ENCODE results near the gene ITGA3.
A peak's percentile ranks its signal among the peaks of the same experiment; 100 is the strongest.

Gene ITGA3

DNA sequence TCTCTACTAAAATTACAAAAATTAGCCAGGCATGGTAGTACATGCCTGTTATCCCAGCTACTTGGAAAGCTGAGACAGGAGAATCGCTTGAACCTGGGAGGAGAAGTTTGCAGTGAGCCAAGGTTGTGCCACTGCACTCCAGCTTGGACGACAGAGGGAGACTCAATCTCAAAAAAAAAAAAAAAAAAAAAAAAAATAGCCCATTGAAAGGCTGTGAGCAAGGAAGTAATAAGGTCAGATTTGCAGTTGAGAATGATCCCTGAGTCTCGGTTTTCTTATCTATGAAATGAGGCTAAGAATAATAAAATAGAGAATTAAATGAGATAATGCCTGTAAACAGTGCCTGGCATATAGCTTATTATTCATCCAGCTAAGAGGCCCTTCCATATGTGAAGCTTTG lies 37.9 kb downstream of the ITGA3 start:
- TF ChIP-seq, protein P1, sequence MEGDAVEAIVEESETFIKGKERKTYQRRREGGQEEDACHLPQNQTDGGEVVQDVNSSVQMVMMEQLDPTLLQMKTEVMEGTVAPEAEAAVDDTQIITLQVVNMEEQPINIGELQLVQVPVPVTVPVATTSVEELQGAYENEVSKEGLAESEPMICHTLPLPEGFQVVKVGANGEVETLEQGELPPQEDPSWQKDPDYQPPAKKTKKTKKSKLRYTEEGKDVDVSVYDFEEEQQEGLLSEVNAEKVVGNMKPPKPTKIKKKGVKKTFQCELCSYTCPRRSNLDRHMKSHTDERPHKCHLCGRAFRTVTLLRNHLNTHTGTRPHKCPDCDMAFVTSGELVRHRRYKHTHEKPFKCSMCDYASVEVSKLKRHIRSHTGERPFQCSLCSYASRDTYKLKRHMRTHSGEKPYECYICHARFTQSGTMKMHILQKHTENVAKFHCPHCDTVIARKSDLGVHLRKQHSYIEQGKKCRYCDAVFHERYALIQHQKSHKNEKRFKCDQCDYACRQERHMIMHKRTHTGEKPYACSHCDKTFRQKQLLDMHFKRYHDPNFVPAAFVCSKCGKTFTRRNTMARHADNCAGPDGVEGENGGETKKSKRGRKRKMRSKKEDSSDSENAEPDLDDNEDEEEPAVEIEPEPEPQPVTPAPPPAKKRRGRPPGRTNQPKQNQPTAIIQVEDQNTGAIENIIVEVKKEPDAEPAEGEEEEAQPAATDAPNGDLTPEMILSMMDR (conservative IDR thresholded peaks at IDR 0.05; ENCODE audit: low read depth), result no peak
- peak overlapping the region; percentile 85 for H3K27ac ChIP-seq
- CTCF ChIA-PET, result interaction anchor here (0.6 to 3.2 kb wide), 26 partner anchors 8 to 749 kb away, joined by 3 to 20 read pairs (median 4); partner anchors contain the start of gene SAMD14

DNA sequence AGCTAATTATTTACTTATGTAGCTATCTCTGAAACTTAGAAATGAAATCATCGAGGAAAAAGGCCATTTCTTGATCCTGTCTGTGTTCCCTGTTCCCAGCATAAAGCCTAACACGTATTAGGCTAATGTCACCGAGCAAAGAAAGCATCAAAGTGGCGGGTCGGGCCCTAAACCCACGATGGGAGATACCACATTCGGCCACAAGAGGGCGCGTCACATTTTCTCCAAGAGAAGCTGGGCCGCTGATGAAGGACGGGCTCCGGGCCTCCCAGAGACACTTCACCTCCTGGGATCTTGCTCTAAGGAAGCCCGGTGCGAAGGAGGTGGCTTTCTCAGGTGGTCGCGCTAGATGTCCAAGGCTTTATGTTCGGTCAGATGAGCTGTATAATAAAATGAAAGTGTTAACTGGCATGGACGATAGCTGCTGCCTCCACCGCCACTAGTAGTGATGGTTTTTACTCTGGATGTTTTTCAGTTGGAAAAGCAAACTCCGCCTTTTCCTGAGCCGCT lies 38.4 kb downstream of the ITGA3 start:
- ChIA-PET POLR2A (ENCODE audit: low non-redundant PET) (interaction anchor here (1.0 kb wide), 1 partner anchor 32 kb away, joined by 3 read pairs; no protein-coding TSS in a partner anchor), CTCF (interaction anchor here (0.5 to 3.2 kb wide), 34 partner anchors 8 to 750 kb away, joined by 3 to 20 read pairs (median 4); partner anchors contain the start of gene SAMD14)
- DNase-seq (ENCODE audit: low spot score), result peak; percentile 82
- TF ChIP-seq, protein P1 (conservative IDR thresholded peaks at IDR 0.05; ENCODE audit: low read depth), result peak; percentile 95
- H3K27ac ChIP-seq, result peak overlapping the region; percentile 85

More for the DNA sequence above, 37.9 kb downstream of the ITGA3 start:
- POLR2A ChIA-PET (ENCODE audit: low non-redundant PET), result interaction anchor here (1.0 kb wide), 1 partner anchor 32 kb away, joined by 3 read pairs; no protein-coding TSS in a partner anchor
- DNase-seq (ENCODE audit: low spot score), result no peak

DNA sequence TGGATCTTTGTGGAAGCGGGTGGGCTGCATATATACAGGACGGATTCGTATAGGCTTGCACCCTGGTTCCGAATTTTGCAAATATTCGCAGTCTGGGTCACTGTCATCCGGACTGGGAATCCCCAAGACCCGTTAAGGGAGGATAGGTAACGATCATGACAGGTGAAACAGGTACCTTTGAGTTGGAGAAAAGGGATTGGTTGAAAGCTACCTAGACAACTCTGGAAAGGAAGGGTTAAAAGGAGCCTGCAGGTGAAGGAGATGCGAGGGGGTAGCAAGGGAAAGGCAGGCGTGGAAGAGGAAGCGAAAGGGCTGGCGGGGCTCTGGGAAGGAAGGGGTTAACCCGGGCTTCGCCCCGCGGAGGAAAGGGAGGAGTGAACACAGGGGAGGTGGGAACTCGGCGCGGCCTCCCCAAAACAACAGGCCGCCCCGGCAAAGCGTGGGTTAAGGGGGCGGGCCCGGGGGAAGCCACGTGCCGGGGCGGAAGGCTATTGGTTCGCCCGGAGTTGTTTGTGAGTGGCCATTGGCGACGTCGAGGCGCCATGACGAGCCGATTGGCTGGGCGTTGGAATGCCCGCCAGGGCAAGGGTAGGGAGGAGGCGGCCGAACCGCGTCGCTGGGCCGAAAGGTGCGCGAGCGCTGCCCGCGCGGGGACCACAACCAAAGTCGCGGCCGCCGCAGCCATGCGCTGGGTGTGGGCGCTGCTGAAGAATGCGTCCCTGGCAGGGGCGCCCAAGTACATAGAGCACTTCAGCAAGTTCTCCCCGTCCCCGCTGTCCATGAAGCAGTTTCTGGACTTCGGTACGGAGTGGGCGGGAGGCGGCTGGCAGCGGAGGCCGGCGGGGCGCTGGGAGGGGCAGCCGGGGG lies 39.1 kb downstream of the ITGA3 start, which contains the start of gene PDK2:
Gene PDK2, plus strand, starts transcription at position 599 of the 867 bp plus-strand sequence. Its CDS starts 85 bp downstream, at position 684.
- TF ChIP-seq, protein P1 (conservative IDR thresholded peaks at IDR 0.05; ENCODE audit: low read depth), result no peak
- ChIA-PET CTCF (interaction anchor here (0.5 to 3.2 kb wide), 29 partner anchors 7 to 205 kb away, joined by 3 to 20 read pairs (median 4); partner anchors contain the start of gene SAMD14), POLR2A (ENCODE audit: low non-redundant PET) (interaction anchor here (1.0 kb wide), 1 partner anchor 33 kb away, joined by 3 read pairs; no protein-coding TSS in a partner anchor)
- H3K27ac ChIP-seq, result peak within 1 kb of the TSS; percentile 85
- DNase-seq (ENCODE audit: low spot score), result peak; percentile 96

DNA sequence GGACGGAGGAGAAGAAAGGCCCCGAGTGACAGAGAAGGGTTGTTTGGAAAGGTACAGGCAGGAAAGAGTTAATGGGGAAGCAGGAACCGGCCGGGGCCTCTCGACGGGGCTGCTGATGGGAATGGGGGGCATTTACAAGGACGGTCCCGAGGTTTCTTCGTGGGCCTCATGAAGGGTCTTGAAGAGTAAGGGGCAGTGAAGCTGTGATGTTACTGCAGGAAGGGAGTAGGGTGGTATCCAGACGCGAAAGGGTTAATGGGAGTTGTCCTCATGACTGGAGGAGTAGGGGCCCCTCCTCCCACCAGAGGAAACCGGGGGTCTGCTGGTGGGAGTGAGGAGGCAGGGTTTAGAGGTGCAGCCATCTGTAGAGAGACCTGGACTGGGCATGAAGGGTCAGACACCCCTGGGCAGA lies 39.7 kb downstream of the ITGA3 start:
- TF ChIP-seq, protein P1 (conservative IDR thresholded peaks at IDR 0.05; ENCODE audit: low read depth), result no peak
- ChIA-PET CTCF (interaction anchor here (0.9 to 1.1 kb wide), 2 partner anchors 9 to 18 kb away, joined by 3 to 4 read pairs; no protein-coding TSS in a partner anchor), POLR2A (ENCODE audit: low non-redundant PET) (no interaction called here)
- H3K27ac ChIP-seq, result peak overlapping the region; percentile 85
- DNase-seq (ENCODE audit: low spot score), result peak; percentile 34

DNA sequence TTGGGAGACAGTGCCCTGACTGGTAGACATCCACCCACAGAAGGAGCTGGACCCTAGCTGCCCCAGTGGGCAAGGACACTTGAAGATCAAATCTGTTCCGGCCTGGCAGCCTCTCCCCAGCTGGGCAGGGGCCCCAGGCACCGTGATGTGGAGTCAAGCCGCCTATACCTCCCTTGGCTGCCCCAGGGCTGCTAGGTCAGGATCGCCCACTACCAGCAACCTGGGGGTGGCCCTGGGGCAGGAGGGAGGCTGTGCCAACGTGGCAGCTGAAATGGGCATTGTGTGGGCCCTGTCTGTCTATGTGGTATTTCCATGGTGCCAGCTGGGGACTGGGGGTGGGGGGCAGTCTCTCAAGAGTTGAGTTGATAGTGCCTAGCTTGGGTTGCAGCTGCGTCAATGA lies 40.2 kb downstream of the ITGA3 start:
- CTCF ChIA-PET, result interaction anchor here (0.9 to 1.1 kb wide), 2 partner anchors 9 to 18 kb away, joined by 3 to 4 read pairs; no protein-coding TSS in a partner anchor
- TF ChIP-seq, protein P1 (conservative IDR thresholded peaks at IDR 0.05; ENCODE audit: low read depth), result no peak
- POLR2A ChIA-PET (ENCODE audit: low non-redundant PET), result no interaction called here
- DNase-seq (ENCODE audit: low spot score), result no peak
- H3K27ac ChIP-seq, result peak overlapping the region; percentile 85

DNA sequence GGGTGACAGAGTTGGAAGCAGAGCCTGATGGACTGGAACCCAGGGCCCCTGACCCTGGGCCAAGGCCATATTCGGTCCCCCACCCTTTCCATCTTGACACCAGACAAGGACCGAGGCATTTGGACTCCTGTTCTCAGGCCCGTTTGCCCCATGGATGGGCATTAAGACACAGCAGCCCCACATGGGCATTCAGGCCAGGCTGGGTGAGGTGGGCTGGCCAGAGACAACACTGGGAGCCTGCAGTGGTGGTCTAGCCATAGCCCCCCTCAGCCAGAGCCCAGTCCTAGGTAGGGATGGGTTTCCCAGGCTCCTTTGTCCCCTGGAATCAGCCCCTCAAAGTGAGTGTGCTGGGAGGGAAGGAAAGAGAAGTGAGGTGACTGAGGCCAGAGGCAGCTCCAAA lies 40.8 kb downstream of the ITGA3 start:
- DNase-seq (ENCODE audit: low spot score), result no peak
- H3K27ac ChIP-seq, result peak overlapping the region; percentile 85
- CTCF ChIA-PET, result interaction anchor here (0.9 kb wide), 1 partner anchor 10 kb away, joined by 3 read pairs; no protein-coding TSS in a partner anchor
- TF ChIP-seq, protein P1 (conservative IDR thresholded peaks at IDR 0.05; ENCODE audit: low read depth), result no peak
- POLR2A ChIA-PET (ENCODE audit: low non-redundant PET), result no interaction called here
